Activated CD4-positive, alpha-beta memory T cell treated with anti-CD3 and anti-CD28 coated beads for 36 hours (primary cell): ENCODE data around the gene ATXN3L. TPM values are rescaled to one million over a fixed set of nuclear protein-coding genes. Genes with fewer than 3 reads are reported as not detected.

Source experiments
- CTCF ChIA-PET: fragments of 350-600 bp; sonication (Branson Sonifier 250); formaldehyde crosslinking; loops from one replicate; lab custom pipeline; 2021; ENCODE audit warnings: antibody characterized with exemption, inconsistent platforms; lab: Charles Lee
- POLR2A ChIA-PET: fragments of 350-600 bp; sonication (Branson Sonifier 250); formaldehyde crosslinking; loops from one replicate; lab custom pipeline; 2021; ENCODE audit warnings: antibody characterized with exemption; lab: Charles Lee
- DNase-seq: peaks from one replicate; pipeline ENCODE4 v3.0.0-alpha.2; 2020
- H3K27ac Mint-ChIP-seq: one replicate; pipeline ENCODE4 v1.8.0; 2021; ENCODE audit warnings: mixed read lengths
- H3K27me3 Mint-ChIP-seq: one replicate; pipeline ENCODE4 v1.8.0; 2021; ENCODE audit warnings: mixed read lengths
- H3K36me3 Mint-ChIP-seq: one replicate; pipeline ENCODE4 v1.8.0; 2021; ENCODE audit warnings: mixed read lengths
- H3K4me1 Mint-ChIP-seq: one replicate; pipeline ENCODE4 v1.8.0; 2021; ENCODE audit warnings: low read depth, mixed read lengths
- H3K4me3 Mint-ChIP-seq: one replicate; pipeline ENCODE4 v1.8.0; 2021; ENCODE audit warnings: mild to moderate bottlenecking, mixed read lengths
- H3K9me3 Mint-ChIP-seq: one replicate; pipeline ENCODE4 v1.8.0; 2021; ENCODE audit warnings: mixed read lengths
- intact Hi-C: fragments of 100-400 bp; cut with micrococcal nuclease; formaldehyde crosslinking; loops from one replicate; pipeline ENCODE4 v1.15.1; 2023
- total RNA-seq, 2 experiments: library from RNA; stranded (reverse); gene quantifications; one replicate each; pipeline ENCODE4 v1.2.3, GENCODE V29; 2021

The ATXN3L gene
- total RNA-seq, result not detected

DNA sequence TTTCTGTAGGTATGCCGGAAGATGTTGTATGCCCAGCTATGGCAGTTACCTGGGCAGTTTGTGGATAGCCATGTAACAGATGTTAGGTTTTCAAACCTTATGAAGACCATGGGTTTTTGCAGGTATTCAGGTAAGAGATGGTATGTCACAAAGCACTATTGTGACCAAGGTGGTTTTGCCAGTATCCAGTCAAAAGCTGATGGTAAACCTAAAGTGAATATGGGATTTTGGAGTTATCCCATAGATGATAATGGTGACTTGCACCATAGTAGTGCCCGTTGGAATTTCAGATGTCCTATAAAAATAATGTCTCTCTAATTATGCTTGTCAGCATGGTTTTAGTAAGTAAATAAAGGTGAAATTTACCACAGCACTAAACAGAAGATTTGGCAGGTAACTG, at the start of gene ATXN3L:
Gene ATXN3L, minus strand, starts transcription at position 101 of the 400 bp plus-strand sequence. CDS start 119 bp downstream, outside the sequence.
- ChIA-PET POLR2A (no interaction called here), CTCF (no interaction called here)
- no peak for DNase-seq
- no peak within 1 kb of the TSS for H3K27ac Mint-ChIP-seq
- intact Hi-C loops, result no loop called here
- H3K9me3 Mint-ChIP-seq, result no peaks in the 10 kb centered on the region
- H3K36me3 Mint-ChIP-seq, result no peaks in the 10 kb centered on the region
- no peak within 1 kb of the TSS for H3K4me3 Mint-ChIP-seq
- no peaks in the 10 kb centered on the region for H3K4me1 Mint-ChIP-seq
- no peaks in the 10 kb centered on the region for H3K27me3 Mint-ChIP-seq

DNA sequence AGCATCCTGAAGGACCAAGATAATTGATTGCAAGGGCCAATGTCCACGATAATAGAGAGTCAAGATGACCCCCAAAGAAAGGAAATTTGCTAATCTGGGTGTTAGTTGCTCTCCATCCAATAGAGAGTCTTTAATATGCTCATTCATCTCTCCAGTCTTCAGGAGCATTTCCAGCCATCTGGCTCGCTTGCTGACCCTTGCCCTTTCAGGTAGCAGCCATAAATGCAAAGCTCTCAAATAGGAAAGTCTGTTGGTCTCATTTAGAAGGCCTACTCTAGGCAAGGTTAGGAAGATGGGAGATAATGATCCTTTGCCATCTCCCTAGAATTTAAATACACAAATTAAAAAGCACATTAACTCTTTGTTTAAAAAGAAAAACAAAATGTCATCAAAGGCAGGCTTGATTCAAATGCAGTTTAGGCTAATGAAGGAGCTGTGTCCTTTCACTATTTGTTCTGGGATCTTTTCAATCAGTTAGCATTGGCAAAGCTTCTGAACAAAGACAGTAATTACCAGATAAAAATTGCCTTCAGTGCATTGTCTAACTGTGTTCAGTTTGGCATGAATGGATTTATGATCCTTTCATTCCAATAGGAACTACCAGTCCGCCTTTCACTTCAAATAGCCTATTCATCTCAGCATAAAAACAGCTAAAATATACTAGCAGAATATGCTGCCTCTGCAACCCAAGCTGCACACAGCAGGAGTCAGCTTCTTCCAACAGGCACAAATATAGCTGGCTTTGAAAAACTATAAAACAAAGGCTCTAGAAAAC, 49.6 kb upstream of the ATXN3L start:
- Mint-ChIP-seq H3K9me3 (no peaks in the 10 kb centered on the region), H3K36me3 (no peaks in the 10 kb centered on the region), H3K27me3 (no peaks in the 10 kb centered on the region), H3K27ac (no peak overlapping the region), H3K4me1 (peaks cover 14% of the 10 kb centered on the region), H3K4me3 (no peak overlapping the region)
- DNase-seq, result no peak
- CTCF ChIA-PET, result no interaction called here
- intact Hi-C loops, result loop anchor here (10.0 kb wide), 2 partner anchors 115 to 415 kb away; no protein-coding TSS in a partner anchor
- POLR2A ChIA-PET, result interaction anchor here (0.8 kb wide), 1 partner anchor 23 kb away, joined by 4 read pairs; no protein-coding TSS in a partner anchor

DNA sequence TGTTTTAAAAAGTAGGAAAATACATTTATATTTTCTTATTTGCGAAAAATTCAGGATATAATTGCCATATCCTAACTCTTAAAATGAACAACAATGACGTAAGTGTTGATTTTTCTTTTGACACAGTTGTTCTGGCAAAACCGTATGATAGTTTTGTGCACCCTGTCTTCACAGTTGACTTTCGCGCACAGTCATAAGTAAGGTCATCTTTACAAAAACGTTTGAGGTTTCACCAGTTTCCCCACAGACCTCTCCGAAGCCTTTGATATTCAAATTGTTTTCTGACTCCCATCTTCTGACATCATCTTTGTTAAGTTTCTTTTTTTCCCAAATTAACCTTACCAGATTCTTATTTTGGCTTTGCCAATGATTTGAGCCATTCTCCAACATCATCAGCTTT, 48.1 kb upstream of the ATXN3L start:
- no peak overlapping the region for H3K27ac Mint-ChIP-seq

DNA sequence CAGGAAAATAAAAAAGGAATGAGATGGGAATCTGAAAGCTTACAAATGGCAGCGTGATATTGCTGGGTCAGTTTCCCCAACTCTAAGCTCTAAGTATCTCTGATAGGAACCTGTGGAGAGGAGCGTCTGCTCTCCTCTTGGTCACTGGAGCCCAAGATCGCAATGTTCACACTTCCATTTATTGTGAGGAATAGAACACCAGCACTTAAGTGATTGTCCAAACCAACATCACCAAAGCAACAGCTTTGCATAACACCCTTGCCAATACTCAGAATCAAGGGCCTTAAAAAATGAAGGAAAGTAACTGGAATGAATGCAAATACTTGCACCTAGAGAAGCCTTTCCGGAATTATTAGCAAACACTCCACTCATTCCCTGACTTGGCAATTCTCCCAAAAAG, 46.8 kb upstream of the ATXN3L start:
- H3K9me3 Mint-ChIP-seq, result no peaks in the 10 kb centered on the region
- CTCF ChIA-PET, result no interaction called here
- no peak for DNase-seq
- no peak overlapping the region for H3K27ac Mint-ChIP-seq
- POLR2A ChIA-PET, result no interaction called here
- H3K36me3 Mint-ChIP-seq, result no peaks in the 10 kb centered on the region
- H3K27me3 Mint-ChIP-seq, result no peaks in the 10 kb centered on the region
- H3K4me1 Mint-ChIP-seq, result peaks cover 3% of the 10 kb centered on the region
- intact Hi-C loops, result no loop called here
- no peak overlapping the region for H3K4me3 Mint-ChIP-seq

More for the DNA sequence above, 48.1 kb upstream of the ATXN3L start:
- CTCF ChIA-PET, result no interaction called here
- no peak for DNase-seq
- peaks cover 7% of the 10 kb centered on the region for H3K4me1 Mint-ChIP-seq
- intact Hi-C loops, result no loop called here
- H3K4me3 Mint-ChIP-seq, result no peak overlapping the region
- H3K9me3 Mint-ChIP-seq, result no peaks in the 10 kb centered on the region
- no peaks in the 10 kb centered on the region for H3K27me3 Mint-ChIP-seq
- H3K36me3 Mint-ChIP-seq, result no peaks in the 10 kb centered on the region
- POLR2A ChIA-PET, result no interaction called here

DNA sequence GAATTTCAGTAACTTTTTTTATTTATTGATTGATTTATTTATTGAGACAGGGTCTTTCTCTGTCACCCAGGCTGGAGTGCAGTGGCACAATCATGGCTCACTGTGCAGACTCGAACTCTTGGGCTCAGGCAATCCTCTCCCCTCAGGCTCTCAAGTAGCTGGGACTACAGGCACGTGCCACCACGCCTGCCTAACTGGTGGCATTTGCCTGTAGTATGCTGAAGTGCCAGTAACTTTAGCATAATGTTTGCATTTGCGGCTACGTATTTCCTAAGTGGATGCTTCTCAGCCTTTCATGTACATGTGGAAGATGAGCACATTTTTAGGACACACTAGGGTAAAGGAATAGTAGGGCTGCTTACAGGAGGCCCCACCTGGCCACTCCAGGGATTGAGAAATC, 45.3 kb upstream of the ATXN3L start:
- Mint-ChIP-seq H3K4me3 (no peak overlapping the region), H3K4me1 (peaks cover 3% of the 10 kb centered on the region), H3K27ac (no peak overlapping the region), H3K9me3 (no peaks in the 10 kb centered on the region), H3K27me3 (no peaks in the 10 kb centered on the region), H3K36me3 (no peaks in the 10 kb centered on the region)
- no peak for DNase-seq
- intact Hi-C loops, result no loop called here
- ChIA-PET CTCF (no interaction called here), POLR2A (no interaction called here)

DNA sequence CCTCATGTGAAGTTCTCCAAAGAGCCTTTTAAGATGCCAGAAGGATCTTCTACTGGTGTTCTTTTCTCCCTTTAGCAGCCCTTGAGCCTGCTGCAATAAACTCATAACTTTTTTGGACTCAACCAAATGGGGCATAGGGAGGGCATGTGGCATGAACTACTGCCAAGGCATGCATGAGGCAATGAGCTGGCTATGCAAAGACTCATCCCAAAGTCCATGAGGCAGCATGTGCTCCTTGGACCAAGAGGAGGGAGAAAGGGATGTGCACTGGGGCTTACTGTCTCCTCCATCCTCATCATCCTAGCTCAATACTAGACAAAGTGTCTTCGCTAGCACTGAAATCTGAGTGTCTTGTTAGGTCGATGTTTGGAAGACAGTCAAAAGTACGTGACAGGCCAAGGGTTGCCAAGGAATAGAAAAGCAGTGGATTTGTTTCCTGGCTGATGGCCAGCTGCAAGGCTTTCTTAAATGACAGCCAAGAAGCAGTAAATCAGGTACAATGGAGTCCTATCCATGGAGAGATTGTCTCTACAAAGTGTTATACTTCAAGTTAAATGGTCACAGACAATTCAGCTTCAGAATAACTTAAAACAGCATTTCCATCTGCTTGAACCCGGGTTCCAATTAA, 44.5 kb upstream of the ATXN3L start:
- no peaks in the 10 kb centered on the region for H3K27me3 Mint-ChIP-seq
- CTCF ChIA-PET, result no interaction called here
- DNase-seq, result no peak
- intact Hi-C loops, result no loop called here
- POLR2A ChIA-PET, result no interaction called here
- no peaks in the 10 kb centered on the region for H3K9me3 Mint-ChIP-seq
- peaks cover 3% of the 10 kb centered on the region for H3K4me1 Mint-ChIP-seq
- no peaks in the 10 kb centered on the region for H3K36me3 Mint-ChIP-seq
- H3K4me3 Mint-ChIP-seq, result no peak overlapping the region
- H3K27ac Mint-ChIP-seq, result no peak overlapping the region

DNA sequence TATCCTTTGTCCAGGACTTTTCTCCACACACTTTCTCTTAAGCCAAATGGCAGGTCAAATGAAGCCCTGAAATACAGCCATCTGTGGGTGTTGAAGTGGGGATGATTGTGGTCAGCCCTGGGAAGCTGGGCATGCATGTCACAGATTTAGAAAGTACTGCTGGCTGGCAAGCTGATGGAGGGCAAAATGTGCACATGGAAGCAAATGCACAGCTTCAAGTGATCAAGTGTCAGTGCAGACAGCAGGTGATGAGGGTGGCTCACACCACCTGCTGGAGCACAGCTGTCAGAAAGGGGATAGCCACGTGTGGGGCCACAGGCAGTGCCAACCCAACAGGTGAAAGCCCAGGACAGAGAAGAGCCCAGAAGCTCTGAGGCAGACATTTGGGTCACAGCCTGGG, 40.3 kb upstream of the ATXN3L start:
- no peak overlapping the region for H3K27ac Mint-ChIP-seq
- ChIA-PET CTCF (no interaction called here), POLR2A (no interaction called here)
- H3K27me3 Mint-ChIP-seq, result no peaks in the 10 kb centered on the region
- no peaks in the 10 kb centered on the region for H3K9me3 Mint-ChIP-seq
- intact Hi-C loops, result no loop called here
- H3K4me1 Mint-ChIP-seq, result no peaks in the 10 kb centered on the region
- H3K4me3 Mint-ChIP-seq, result no peak overlapping the region
- no peak for DNase-seq
- H3K36me3 Mint-ChIP-seq, result no peaks in the 10 kb centered on the region

DNA sequence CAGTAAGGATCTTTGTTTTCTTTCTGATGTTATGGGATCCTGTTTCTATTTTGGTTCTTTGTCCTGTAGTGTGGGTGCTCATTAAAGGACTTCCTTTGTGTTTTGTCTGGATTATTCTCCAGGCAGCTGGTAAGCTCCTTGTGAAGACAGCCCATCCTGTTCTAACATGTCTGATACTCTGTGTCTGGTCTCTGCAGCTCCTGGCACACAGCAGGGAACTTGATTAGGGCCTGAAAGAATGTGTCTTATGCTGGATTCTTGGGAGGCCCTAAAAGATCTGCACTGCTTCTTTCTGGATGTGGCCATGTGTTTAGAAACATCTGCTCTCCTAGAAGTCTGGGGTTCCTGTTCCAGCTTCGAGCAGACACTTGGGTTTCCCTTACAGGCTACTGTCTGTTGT, 38.1 kb upstream of the ATXN3L start:
- Mint-ChIP-seq H3K27me3 (no peaks in the 10 kb centered on the region), H3K4me1 (no peaks in the 10 kb centered on the region), H3K36me3 (no peaks in the 10 kb centered on the region), H3K9me3 (no peaks in the 10 kb centered on the region), H3K4me3 (no peak overlapping the region), H3K27ac (no peak overlapping the region)
- DNase-seq, result no peak
- ChIA-PET POLR2A (no interaction called here), CTCF (no interaction called here)
- intact Hi-C loops, result no loop called here

DNA sequence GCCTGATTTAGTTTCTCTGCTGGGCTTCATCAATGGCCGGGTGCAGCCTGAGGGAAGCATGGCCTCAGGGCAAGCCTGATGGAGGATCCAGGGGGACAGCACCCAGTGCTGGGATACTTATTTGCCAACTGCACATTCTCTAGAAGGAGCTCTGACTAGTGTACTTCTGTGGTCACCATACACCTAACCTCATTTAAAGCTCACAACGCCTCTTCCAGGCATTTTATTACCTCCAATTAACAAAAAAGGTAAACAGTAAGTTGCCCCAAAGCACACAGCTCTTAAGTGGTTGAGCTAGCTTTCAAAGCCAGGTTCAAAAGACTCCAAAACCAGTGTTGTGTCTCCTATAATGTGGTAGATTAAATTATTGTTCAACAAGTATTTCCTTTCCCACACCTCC, 26.8 kb upstream of the ATXN3L start:
- Mint-ChIP-seq H3K27me3 (no peaks in the 10 kb centered on the region), H3K4me3 (no peak overlapping the region), H3K36me3 (no peaks in the 10 kb centered on the region), H3K4me1 (no peaks in the 10 kb centered on the region), H3K27ac (no peak overlapping the region), H3K9me3 (no peaks in the 10 kb centered on the region)
- intact Hi-C loops, result no loop called here
- ChIA-PET CTCF (no interaction called here), POLR2A (interaction anchor here (1.1 kb wide), 1 partner anchor 23 kb away, joined by 4 read pairs; no protein-coding TSS in a partner anchor)
- no peak for DNase-seq

DNA sequence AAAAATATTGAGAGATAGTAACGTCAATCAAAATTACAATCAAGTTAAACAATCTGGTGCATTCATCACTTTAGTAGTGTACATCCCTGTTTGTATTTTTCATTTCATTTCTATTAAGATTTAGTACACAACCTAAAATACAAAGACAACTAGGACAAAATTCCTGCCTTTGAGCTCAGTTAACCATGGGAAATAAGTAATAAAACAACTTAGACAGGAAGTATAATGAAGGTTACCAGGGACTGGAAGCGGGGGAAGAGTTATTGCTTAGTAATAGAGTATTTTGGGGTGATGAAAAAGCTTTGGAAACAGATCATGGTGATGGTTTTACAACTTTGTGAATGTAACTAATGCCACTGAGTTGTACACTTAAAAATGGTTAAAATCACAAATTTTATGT, 25.6 kb upstream of the ATXN3L start:
- CTCF ChIA-PET, result interaction anchor here (0.6 kb wide), 1 partner anchor 73 kb away, joined by 3 read pairs; no protein-coding TSS in a partner anchor
- no peaks in the 10 kb centered on the region for H3K36me3 Mint-ChIP-seq
- H3K27ac Mint-ChIP-seq, result no peak overlapping the region
- H3K4me3 Mint-ChIP-seq, result no peak overlapping the region
- H3K4me1 Mint-ChIP-seq, result no peaks in the 10 kb centered on the region
- DNase-seq, result no peak
- POLR2A ChIA-PET, result interaction anchor here (1.1 kb wide), 1 partner anchor 24 kb away, joined by 4 read pairs; no protein-coding TSS in a partner anchor
- H3K27me3 Mint-ChIP-seq, result no peaks in the 10 kb centered on the region
- intact Hi-C loops, result no loop called here
- H3K9me3 Mint-ChIP-seq, result no peaks in the 10 kb centered on the region

DNA sequence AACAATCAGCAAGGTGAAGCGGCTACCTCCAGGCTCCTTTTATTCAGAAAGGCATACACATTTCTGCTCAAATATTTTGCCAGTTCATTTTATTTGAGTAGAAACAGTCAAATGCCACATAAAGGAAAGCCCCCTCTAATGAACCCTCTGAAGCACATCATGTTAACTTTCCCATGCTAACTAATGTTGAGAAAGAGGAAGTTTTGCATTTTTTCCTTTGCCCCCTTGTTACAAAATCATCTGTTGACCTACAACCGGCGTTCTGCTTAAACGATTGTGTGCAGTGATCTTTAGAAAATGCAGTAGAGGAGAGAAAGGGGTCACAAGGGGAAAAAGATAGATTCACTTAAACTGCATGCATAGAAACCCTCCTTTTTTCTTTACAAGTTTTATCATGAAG, 25.2 kb upstream of the ATXN3L start:
- Mint-ChIP-seq H3K9me3 (no peaks in the 10 kb centered on the region), H3K4me1 (no peaks in the 10 kb centered on the region), H3K27ac (no peak overlapping the region), H3K27me3 (no peaks in the 10 kb centered on the region), H3K36me3 (no peaks in the 10 kb centered on the region), H3K4me3 (no peak overlapping the region)
- ChIA-PET POLR2A (no interaction called here), CTCF (interaction anchor here (0.6 kb wide), 1 partner anchor 74 kb away, joined by 3 read pairs; no protein-coding TSS in a partner anchor)
- intact Hi-C loops, result no loop called here
- no peak for DNase-seq

DNA sequence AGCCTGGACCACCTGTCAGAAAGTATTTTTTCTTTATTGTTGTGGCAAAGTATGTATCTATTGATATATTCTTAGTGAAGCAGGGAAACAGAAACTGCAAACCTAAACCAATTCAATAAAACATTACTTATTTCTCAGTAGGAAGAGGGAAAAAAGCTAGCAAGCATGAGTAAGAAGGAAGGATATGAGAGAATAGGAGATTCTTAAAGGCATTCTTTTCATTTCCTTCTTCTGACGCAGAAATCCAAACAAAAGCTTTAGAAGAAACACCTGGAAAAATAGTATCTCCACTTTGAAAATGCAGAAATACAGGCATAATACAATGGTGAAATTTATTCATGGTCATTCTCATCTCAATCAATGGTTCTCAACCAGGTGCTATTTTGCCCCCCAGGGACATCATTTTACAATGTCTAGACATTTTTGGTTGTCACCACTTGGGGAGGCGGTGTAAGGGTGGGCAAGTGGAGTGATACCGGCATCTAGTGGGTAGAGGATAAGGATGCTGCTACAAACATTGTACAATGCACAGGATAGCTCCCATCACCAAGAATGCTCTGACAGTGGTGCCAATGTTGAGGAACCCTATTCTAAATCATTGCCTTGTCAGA, 21.7 kb upstream of the ATXN3L start:
- Mint-ChIP-seq H3K27ac (no peak overlapping the region), H3K9me3 (no peaks in the 10 kb centered on the region), H3K4me1 (no peaks in the 10 kb centered on the region), H3K4me3 (no peak overlapping the region), H3K27me3 (no peaks in the 10 kb centered on the region), H3K36me3 (no peaks in the 10 kb centered on the region)
- intact Hi-C loops, result no loop called here
- ChIA-PET POLR2A (no interaction called here), CTCF (no interaction called here)
- DNase-seq, result no peak
